Endothelial cell of umbilical vein (primary cell): Measurements from ENCODE around the gene SEPTIN3. TPM values are rescaled to one million over a fixed set of nuclear protein-coding genes. Genes with fewer than 3 reads are reported as not detected.

Experiments
- BruUV-seq: library from RNA; stranded (reverse); fragments of 400-500 nt; replicated peaks from 2 replicates; lab custom pipeline; 2021; lab: Mats Ljungman, UMichigan
- CTCF ChIA-PET: fragments of 300-600, 350-600 bp; sonication (Branson Sonifier 250); formaldehyde crosslinking; loops from one replicate; lab custom pipeline; 2021; ENCODE audit warnings: antibody characterized with exemption, inconsistent platforms; lab: Charles Lee
- POLR2A ChIA-PET: fragments of 300-600, 350-600 bp; sonication (Branson Sonifier 250); formaldehyde crosslinking; loops from one replicate; lab custom pipeline; 2021; ENCODE audit warnings: antibody characterized with exemption, inconsistent platforms; lab: Charles Lee
- DNase-seq: peaks from one replicate; pipeline ENCODE4 v3.0.0-alpha.2; 2011; ENCODE audit warnings: low read depth, low spot score
- FAIRE-seq: peaks from 2 replicates; lab custom pipeline; 2011; peaks lifted over from hg19 to GRCh38; lab: Jason Lieb, UNC
- H2AFZ ChIP-seq: 2 replicates; pipeline ENCODE4 v1.6.0; 2012; ENCODE audit warnings: low read depth, low read length, control low read depth, inconsistent platforms
- H3K27ac ChIP-seq: 2 replicates; pipeline ENCODE4 v1.5.1; 2011; ENCODE audit warnings: low read depth, mild to moderate bottlenecking, control low read depth, low read length, moderate library complexity; ENCODE audit not compliant: insufficient read depth
- H3K27me3 ChIP-seq, 2 experiments: 2 replicates each; pipeline versions ENCODE4 v1.6.0 to v1.6.1; 2011; ENCODE audit warnings: low read length in 2 of 2, mixed read lengths in 1 of 2; ENCODE audit not compliant: control insufficient read depth in 2 of 2, insufficient read depth in 2 of 2
- H3K36me3 ChIP-seq, 2 experiments: 2 replicates in 1 of 2; 3 replicates in 1 of 2; pipeline ENCODE4 v1.5.1; 2011; ENCODE audit warnings: low read length in 2 of 2, mild to moderate bottlenecking in 1 of 2, moderate library complexity in 1 of 2; ENCODE audit not compliant: control insufficient read depth in 2 of 2, insufficient read depth in 2 of 2; ENCODE audit errors: extremely low read depth in 1 of 2
- H3K4me1 ChIP-seq: 3 replicates; pipeline ENCODE4 v1.5.1; 2011; ENCODE audit warnings: mild to moderate bottlenecking, low read length; ENCODE audit not compliant: control insufficient read depth, insufficient read depth; ENCODE audit errors: extremely low read depth
- H3K4me2 ChIP-seq: 2 replicates; pipeline ENCODE4 v1.6.1; 2011; ENCODE audit warnings: low read length, control low read depth, mixed read lengths; ENCODE audit not compliant: insufficient read depth
- H3K4me3 ChIP-seq, 3 experiments: fragments of 200-600 bp in 1 of 3; sonication (generic), shearing (Covaris generic) in 1 of 3; replicated peaks in 1 of 3; 2 replicates each; pipeline ENCODE4 v1.5.1; 2011 to 2016; ENCODE audit warnings: control low read depth in 3 of 3, low read length in 3 of 3, mild to moderate bottlenecking in 2 of 3, inconsistent platforms in 1 of 3, low read depth in 1 of 3, moderate library complexity in 1 of 3; ENCODE audit not compliant: insufficient read depth in 1 of 3
- H3K79me2 ChIP-seq: 2 replicates; pipeline ENCODE4 v1.6.0; 2012; ENCODE audit warnings: low read length, inconsistent platforms; ENCODE audit not compliant: control insufficient read depth, insufficient read depth
- H3K9ac ChIP-seq: replicated peaks from 2 replicates; pipeline ENCODE3; 2011; ENCODE audit warnings: low read length, control low read depth; ENCODE audit not compliant: insufficient read depth; ENCODE audit errors: extremely low read depth
- H3K9me1 ChIP-seq: replicated peaks from 3 replicates; pipeline ENCODE4 v1.6.0; 2011; ENCODE audit warnings: mild to moderate bottlenecking, low read length; ENCODE audit not compliant: control insufficient read depth, insufficient read depth; ENCODE audit errors: extremely low read depth
- H3K9me3 ChIP-seq: replicated peaks from 2 replicates; pipeline ENCODE4 v1.5.1; 2012; ENCODE audit warnings: low read length, inconsistent platforms; ENCODE audit not compliant: control insufficient read depth, insufficient read depth
- H4K20me1 ChIP-seq: replicated peaks from 2 replicates; pipeline ENCODE3; 2011; ENCODE audit warnings: mild to moderate bottlenecking, low read length; ENCODE audit not compliant: control insufficient read depth, insufficient read depth; ENCODE audit errors: extremely low read depth
- EZH2 ChIP-seq: IDR thresholded peaks from 2 replicates; pipeline ENCODE4 v1.6.1; 2012; ENCODE audit warnings: borderline replicate concordance, low read depth, mild to moderate bottlenecking, moderate library complexity, low read length, inconsistent platforms; ENCODE audit not compliant: severe bottlenecking
- FOS ChIP-seq: IDR thresholded peaks from 2 replicates; pipeline ENCODE4 v1.6.1; 2011; ENCODE audit warnings: mild to moderate bottlenecking, low read length, moderate library complexity, borderline replicate concordance; ENCODE audit not compliant: insufficient read depth
- GATA2 ChIP-seq: IDR thresholded peaks from 2 replicates; pipeline ENCODE4 v1.7.0; 2011; ENCODE audit warnings: low read depth, mild to moderate bottlenecking, moderate library complexity, mixed read lengths, low read length; ENCODE audit not compliant: insufficient read length, insufficient read depth
- JUN ChIP-seq: IDR thresholded peaks from 2 replicates; pipeline ENCODE4 v1.6.1; 2011; ENCODE audit warnings: borderline replicate concordance, low read depth; ENCODE audit not compliant: insufficient read length, insufficient read depth
- MYC ChIP-seq: IDR thresholded peaks from one replicate; pipeline ENCODE4 v1.6.1; 2011; ENCODE audit warnings: mild to moderate bottlenecking, low read depth, low read length
- POLR2A ChIP-seq: IDR thresholded peaks from 2 replicates; pipeline ENCODE4 v1.6.1; 2012; ENCODE audit warnings: low read depth, mild to moderate bottlenecking, control low read depth, low read length
- POLR2AphosphoS5 ChIP-seq: IDR thresholded peaks from 2 replicates; pipeline ENCODE4 v1.6.1; 2012; ENCODE audit warnings: low read depth, mild to moderate bottlenecking, control low read depth, low read length, moderate library complexity; ENCODE audit not compliant: insufficient read depth
- dilution Hi-C: fragments of 300-500 bp; cut with MboI; formaldehyde crosslinking; loops from one replicate; pipeline ENCODE4 v1.15.0; 2019; ENCODE audit warnings: low sequenced_read_pairs; ENCODE audit not compliant: extremely low pct_ligation_motif_present
- intact Hi-C: fragments of 100-400 bp; cut with micrococcal nuclease; formaldehyde crosslinking; loops from one replicate; pipeline ENCODE4 v1.10.0; 2022
- polyA plus RNA-seq, 4 experiments: library from polyadenylated mRNA; depleted of rRNA in 3 of 4; stranded (reverse) in 3 of 4; unstranded in 1 of 4; fragments of >200 nt; gene quantifications; 2 replicates each; pipeline versions ENCODE4 v1.2.1 to v1.2.3, GENCODE V29; 2011 to 2012; ENCODE audit warnings: missing spikeins in 1 of 4
- total RNA-seq: library from RNA; stranded (reverse); gene quantifications from 2 replicates; pipeline ENCODE4 v1.2.3, GENCODE V29; 2021
- TF ChIP-seq, protein P1 (sequence below), 2 donors: IDR thresholded peaks; 1 replicate in 1 of 2; 2 replicates in 1 of 2; pipeline ENCODE4 v1.5.1; 2011; ENCODE audit warnings: low read length in 2 of 2, mild to moderate bottlenecking in 2 of 2, moderate library complexity in 2 of 2, control low read depth in 1 of 2, inconsistent platforms in 1 of 2, low read depth in 1 of 2; ENCODE audit not compliant: insufficient read depth in 1 of 2; ENCODE audit errors: extremely low read depth in 1 of 2
- TF ChIP-seq, protein P2 (sequence below): IDR thresholded peaks from 2 replicates; pipeline ENCODE4 v1.6.1; 2011; ENCODE audit not compliant: insufficient read depth, insufficient read length

The SEPTIN3 gene
- total and polyA plus RNA-seq, 2 donors (not counting 3 experiments of a cell fraction or from before 2014, with no cell fraction given): 0.08 to 0.18 TPM

DNA sequence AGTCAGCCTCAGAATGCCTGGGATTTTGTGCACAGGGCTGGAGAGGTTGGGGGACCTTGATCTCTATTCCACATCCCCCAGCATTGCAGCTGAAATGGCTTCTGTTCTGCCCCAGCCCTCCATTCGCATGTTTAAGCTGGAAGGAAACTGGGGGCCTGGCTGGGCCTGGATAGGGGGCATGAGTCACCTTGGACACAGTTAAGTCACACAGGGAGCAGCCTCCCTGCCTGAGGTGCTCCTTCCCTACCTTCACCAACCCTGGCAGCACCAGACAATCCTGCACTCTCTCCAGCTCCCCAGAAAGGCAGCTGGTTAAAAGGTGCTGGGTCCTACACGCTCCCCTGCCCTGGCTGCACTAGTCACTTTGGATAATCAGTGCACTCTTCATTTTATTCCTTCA, 16.5 kb upstream of the SEPTIN3 start:
- H2AFZ ChIP-seq: no peak overlapping the region
- no peak overlapping the region for H3K4me2 ChIP-seq
- ChIA-PET POLR2A (no interaction called here), CTCF (interaction anchor here (0.8 to 1.0 kb wide), 2 partner anchors 12 to 256 kb away, joined by 3 to 6 read pairs; no protein-coding TSS in a partner anchor)
- dilution Hi-C loops: no loop called here
- H3K9me3 ChIP-seq: no peaks in the 10 kb centered on the region
- H3K4me3 ChIP-seq: no peak overlapping the region
- no peaks in the 10 kb centered on the region for H4K20me1 ChIP-seq
- BruUV-seq: no TSS peak
- H3K4me1 ChIP-seq: no peaks in the 10 kb centered on the region
- intact Hi-C loops: no loop called here
- TF ChIP-seq POLR2AphosphoS5 (no peak), EZH2 (no peak), POLR2A (no peak), JUN (no peak), GATA2 (no peak), MYC (no peak), FOS (no peak)
- TF ChIP-seq, protein P1, sequence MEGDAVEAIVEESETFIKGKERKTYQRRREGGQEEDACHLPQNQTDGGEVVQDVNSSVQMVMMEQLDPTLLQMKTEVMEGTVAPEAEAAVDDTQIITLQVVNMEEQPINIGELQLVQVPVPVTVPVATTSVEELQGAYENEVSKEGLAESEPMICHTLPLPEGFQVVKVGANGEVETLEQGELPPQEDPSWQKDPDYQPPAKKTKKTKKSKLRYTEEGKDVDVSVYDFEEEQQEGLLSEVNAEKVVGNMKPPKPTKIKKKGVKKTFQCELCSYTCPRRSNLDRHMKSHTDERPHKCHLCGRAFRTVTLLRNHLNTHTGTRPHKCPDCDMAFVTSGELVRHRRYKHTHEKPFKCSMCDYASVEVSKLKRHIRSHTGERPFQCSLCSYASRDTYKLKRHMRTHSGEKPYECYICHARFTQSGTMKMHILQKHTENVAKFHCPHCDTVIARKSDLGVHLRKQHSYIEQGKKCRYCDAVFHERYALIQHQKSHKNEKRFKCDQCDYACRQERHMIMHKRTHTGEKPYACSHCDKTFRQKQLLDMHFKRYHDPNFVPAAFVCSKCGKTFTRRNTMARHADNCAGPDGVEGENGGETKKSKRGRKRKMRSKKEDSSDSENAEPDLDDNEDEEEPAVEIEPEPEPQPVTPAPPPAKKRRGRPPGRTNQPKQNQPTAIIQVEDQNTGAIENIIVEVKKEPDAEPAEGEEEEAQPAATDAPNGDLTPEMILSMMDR (IDR thresholded peaks at IDR 0.05; ENCODE audit: extremely low read depth in 1 of 2, insufficient read depth in 1 of 2, low read depth in 1 of 2, low read length in 2 of 2): no peak
- TF ChIP-seq, protein P2, sequence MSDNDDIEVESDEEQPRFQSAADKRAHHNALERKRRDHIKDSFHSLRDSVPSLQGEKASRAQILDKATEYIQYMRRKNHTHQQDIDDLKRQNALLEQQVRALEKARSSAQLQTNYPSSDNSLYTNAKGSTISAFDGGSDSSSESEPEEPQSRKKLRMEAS: no peak
- H3K27me3 ChIP-seq: no peaks in the 10 kb centered on the region
- no peak for DNase-seq
- no peak overlapping the region for H3K27ac ChIP-seq
- no peaks in the 10 kb centered on the region for H3K36me3 ChIP-seq
- H3K9ac ChIP-seq: no peak overlapping the region
- FAIRE-seq: no peak
- no peaks in the 10 kb centered on the region for H3K9me1 ChIP-seq
- H3K79me2 ChIP-seq: no peaks in the 10 kb centered on the region
